NCI-H1417 (cell line): Measurements from ENCODE around the gene ZIM2.

Source experiments
- DNase-seq, 3 experiments: peaks; one replicate each; lab custom pipeline; 2025; lab: John Stamatoyannopoulos, UW

The ZIM2 gene

DNA sequence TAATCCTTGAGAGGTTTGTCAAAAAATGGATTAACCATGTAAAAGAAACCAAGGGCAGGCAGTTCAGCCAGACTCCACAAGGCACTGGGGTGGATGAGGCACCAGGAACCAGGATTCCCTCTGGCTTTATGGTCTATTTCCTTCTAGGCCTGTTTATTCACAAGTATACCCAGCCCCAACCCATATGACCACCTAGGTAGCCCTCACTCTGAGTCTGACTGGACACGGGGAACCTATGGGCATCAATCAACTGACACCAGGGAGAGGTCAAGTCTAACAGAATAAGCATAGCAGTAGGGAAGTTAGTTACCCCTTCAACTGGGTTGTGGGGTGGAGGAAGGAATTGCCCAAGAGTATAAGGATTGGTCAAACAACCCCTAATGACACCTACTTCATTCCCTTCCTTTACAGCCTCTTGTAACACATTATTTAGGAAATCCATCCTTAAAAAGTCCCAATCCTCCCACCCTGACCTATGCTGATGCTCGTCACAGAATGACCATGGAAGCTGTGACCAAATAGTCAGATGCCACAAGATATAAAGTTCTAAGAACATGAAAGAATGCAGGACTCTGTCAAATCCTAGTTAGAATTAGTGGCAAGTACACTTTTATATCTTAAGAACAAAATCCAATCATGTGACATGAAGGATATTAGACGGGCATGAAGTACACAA, 31.7 kb downstream of the ZIM2 start:
- DNase-seq: no peak

GRCh38 chr19:56806639-56807038, 33.9 kb downstream of the ZIM2 start:
- no peak for DNase-seq

DNA sequence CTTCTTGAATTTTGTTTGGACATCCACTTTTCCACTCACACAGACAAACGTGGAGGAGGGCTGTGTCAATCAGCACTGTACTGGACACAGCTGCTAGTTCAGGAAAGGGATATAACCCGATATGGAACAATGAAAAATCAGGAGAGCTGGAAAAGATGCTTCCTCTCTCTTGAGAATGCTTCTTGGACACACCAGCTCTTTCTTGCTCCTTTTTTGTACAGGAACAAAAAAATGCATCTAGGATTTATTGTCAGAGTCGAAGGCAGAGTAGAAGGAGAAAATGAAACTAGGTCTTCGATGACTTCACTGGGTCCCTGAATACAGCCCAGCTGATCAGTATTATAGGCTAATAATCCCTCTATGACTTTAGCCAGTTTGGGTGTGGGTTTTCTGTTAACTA, 62.2 kb downstream of the ZIM2 start:
- no peak for DNase-seq

- no peak for DNase-seq
These were observed 70.9 kb downstream of the ZIM2 start for GRCh38 chr19:56769650-56770049.

GRCh38 chr19:56765137-56765536, 75.4 kb downstream of the ZIM2 start:
- DNase-seq: peak; percentile 4 to 36 (median 8)

GRCh38 chr19:56764196-56764695, 76.3 kb downstream of the ZIM2 start:
- no peak for DNase-seq

DNA sequence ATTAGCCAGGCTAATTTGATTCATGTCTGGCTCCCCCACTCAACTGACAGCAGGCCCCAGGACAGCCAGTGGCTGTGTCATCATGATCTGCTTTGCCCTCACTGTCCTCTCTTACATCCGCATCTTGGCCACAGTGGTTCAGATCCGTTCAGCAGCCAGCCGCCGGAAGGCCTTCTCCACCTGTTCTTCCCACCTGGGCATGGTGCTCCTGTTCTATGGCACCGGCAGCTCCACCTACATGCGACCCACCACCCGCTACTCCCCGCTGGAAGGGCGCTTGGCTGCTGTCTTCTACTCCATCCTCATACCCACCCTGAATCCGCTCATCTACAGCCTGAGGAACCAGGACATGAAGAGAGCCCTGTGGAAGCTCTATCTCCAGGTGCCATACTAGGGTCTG, 79.7 kb downstream of the ZIM2 start:
- DNase-seq: no peak

GRCh38 chr19:56759531-56759930, 81.0 kb downstream of the ZIM2 start:
- DNase-seq: no peak

GRCh38 chr19:56751078-56751489, 89.4 kb downstream of the ZIM2 start:
- peak; percentile 14 to 79 (median 48) for DNase-seq

DNA sequence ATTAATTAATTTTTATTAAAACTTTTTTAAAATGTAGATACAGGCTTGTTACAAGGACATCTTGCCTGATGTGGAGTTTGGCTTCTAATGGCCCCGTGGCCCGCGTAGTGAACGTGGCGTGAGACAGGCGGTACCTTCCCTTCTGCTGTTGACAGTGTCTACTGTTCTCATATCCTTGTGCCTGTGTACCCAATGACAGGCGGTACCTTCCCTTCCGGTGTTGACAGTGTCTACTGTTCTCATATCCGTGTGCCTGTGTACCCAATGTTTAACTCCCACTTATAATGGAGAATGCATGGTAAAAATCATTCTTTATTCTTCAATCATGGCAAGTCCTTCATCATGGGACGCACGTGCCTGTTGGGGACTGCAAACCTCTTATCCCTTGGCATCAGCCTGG, 89.9 kb downstream of the ZIM2 start:
- DNase-seq: peak in 1 of 3 experiments; percentile 41

GRCh38 chr19:56748378-56748777, 92.1 kb downstream of the ZIM2 start:
- DNase-seq: peak; percentile 2 to 45 (median 3)

DNA sequence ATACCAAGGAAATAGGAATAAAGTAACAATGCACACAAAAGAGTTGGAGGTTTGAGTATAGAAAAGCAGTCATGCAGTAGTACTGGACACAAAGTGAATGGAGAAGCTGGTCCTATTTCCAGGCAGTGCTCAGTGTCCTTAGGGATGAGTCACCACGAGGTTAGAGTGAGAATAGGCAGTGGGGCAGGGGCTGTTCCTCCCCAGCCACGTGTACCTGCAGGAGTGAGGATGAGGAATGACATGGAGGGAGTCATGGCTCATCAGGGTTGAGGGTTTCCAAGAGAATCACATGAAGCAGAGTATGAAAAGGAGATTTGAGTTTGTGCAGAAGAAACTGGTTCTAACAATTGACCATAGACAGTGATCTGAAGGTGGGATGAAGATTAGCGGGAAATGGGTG, 94.2 kb downstream of the ZIM2 start:
- DNase-seq: no peak

DNA sequence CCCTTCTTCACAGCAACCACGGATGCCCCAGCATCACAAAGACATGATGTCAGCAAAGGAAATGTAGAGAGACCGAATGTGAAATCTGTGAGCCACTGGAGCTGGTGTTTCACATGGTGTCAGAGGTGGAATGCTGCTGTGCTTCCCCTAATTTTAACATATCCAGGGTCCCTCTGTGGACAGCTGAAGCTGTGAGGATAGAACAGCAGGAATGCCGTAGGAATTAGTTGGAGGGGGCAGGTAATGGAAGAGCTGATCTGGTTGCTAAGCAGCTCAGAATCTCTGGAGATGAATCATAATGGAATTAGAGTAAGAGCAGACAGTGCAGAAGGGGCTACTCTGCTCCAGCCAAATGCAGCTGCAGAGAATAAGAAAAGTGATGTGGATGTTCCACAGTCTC, 100.0 kb downstream of the ZIM2 start:
- peak in 1 of 3 experiments; percentile 5 for DNase-seq

DNA sequence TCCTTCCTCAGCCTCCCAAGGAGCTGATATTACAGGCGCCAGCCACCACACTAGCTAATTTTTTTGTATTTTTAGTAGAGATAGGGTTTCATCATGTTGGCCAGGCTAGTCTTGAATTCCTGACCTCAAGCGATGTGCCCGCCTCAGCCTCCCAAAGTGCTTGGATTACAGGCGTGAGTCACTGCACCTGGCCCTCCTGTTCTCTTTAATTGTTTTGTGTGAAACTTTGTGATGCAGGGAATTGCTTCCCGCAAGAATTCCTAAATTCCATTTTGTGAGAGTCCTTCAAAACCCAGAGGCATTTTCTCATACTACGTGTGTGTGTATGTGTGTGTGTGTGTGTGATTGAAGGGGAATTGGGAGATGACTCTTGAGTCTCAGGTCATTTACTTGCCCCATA, 104.0 kb downstream of the ZIM2 start:
- DNase-seq: no peak

DNA sequence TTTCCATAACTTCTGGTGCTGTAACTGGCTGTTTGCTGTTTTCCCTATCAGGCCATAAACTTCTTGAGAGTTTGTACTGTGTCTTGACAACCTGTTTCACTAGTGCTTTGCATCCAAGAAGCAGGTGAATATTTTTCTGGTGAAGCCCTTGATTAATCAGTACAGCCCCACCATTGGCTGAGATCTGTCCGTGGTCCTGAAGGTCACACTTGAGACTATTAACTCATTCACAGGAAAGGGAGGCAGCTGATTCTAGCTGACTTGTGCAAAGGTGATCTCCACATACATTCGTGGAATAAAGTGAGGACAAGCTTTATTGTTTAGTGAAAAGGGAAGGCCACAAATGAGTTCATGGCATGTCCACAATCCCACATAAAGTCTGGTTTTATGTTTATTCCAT, 107.5 kb downstream of the ZIM2 start:
- DNase-seq: no peak

DNA sequence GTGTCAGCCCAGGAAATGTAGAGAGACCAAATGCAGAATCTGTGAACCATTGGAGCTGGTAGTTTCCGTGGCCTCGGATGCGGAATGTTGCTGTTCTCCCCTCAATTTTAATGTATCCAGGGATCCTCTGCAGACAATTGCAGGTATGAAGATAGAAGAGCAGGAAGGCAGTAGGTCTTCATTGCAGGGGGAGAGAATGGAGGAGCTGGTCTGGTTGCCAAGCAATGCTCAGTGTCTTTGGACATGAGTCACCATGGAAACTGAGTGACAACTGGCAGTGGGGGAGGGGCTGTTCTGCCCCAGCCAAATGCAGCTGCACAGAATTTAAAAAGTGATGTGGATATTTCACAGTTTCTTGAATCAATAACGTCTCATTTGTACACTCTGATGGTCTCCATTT, 112.8 kb downstream of the ZIM2 start:
- peak in 2 of 3 experiments; percentile 4 to 46 for DNase-seq

- DNase-seq: peak in 1 of 3 experiments; percentile 32
These were observed 114.6 kb downstream of the ZIM2 start for GRCh38 chr19:56725829-56726424.
